ENCODE measurements around the gene STXBP5.

DNA sequence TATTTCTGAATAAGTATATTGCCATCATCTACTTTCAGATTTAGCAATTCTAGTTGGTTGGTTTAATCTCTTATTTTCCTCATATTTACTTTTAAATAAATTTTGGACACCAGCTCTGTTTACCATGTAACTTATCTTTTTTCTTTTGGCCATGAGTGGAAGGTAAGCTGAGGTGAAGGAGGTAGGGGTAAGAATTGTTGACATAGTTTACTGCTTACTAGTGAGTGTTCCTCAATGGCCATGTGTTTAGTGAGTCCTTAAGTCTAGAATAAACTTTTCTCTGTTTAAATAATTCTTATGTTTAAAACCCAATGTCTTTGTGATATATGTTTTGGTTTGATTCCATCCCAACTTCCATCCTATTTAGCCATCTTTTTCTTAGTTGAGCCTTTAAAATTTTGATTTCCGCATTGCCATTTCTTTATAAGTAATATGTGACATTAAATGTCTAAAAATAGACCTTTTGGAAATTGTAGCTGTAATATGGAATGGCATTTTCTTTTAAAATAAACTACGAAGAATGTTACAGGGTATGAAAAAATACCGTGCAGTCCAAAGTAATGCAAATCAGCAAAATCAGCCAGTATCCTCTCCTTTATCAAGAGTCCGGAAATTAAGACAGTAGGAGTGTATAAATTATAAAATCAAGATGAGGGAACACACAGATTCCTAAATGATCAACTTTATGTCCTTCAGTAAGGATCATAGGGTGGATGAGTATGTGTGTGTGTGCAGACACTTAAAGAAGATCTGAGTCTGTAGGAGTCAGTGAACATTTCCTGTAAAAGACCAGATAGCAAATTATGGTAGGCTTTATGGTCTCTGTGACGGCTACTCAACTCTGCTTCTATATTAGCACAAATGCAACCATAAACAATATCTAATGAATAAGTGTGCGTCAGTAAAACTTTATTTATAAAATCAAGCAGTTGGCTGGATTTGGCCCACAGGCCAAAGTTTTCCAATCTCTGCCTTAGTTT lies 10.3 kb downstream of the STXBP5 start:
- TF ChIP-seq, protein P1, sequence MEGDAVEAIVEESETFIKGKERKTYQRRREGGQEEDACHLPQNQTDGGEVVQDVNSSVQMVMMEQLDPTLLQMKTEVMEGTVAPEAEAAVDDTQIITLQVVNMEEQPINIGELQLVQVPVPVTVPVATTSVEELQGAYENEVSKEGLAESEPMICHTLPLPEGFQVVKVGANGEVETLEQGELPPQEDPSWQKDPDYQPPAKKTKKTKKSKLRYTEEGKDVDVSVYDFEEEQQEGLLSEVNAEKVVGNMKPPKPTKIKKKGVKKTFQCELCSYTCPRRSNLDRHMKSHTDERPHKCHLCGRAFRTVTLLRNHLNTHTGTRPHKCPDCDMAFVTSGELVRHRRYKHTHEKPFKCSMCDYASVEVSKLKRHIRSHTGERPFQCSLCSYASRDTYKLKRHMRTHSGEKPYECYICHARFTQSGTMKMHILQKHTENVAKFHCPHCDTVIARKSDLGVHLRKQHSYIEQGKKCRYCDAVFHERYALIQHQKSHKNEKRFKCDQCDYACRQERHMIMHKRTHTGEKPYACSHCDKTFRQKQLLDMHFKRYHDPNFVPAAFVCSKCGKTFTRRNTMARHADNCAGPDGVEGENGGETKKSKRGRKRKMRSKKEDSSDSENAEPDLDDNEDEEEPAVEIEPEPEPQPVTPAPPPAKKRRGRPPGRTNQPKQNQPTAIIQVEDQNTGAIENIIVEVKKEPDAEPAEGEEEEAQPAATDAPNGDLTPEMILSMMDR (IDR thresholded peaks at IDR 0.05): no peak
- no peak for TF ChIP-seq POLR2A (IDR thresholded peaks at IDR 0.05)

All from thyroid gland (tissue), 4 donors.